CD4-positive, alpha-beta T cell (primary cell): ENCODE data around the gene MRPS12. TPM values are rescaled to one million over a fixed set of nuclear protein-coding genes. Genes with fewer than 3 reads are reported as not detected.

Experiments used
- ATAC-seq: fragments of 200-7000 bp; cut with Tn5 transposase; one replicate; pipeline ENCODE4 v1.10.0; 2022; ENCODE audit warnings: mild to moderate bottlenecking; ENCODE audit not compliant: poor library complexity
- CTCF ChIA-PET: fragments of 350-600 bp; sonication (Branson Sonifier 250); formaldehyde crosslinking; loops from one replicate; lab custom pipeline; 2021; ENCODE audit warnings: antibody characterized with exemption, inconsistent platforms; lab: Charles Lee
- POLR2A ChIA-PET: fragments of 350-600 bp; sonication (Branson Sonifier 250); formaldehyde crosslinking; loops from one replicate; lab custom pipeline; 2021; ENCODE audit warnings: antibody characterized with exemption, inconsistent platforms; lab: Charles Lee
- DNase-seq, 14 experiments: peaks; one replicate each; pipeline ENCODE4 v3.0.0-alpha.2; 2013 to 2020; ENCODE audit warnings: mixed read lengths in 2 of 14
- H3K27ac ChIP-seq, 2 donors: one replicate each; pipeline versions ENCODE4 v1.5.1 to v1.7.0; 2013; ENCODE audit warnings: low read length in 2 of 2, low read depth in 1 of 2, mild to moderate bottlenecking in 1 of 2
- H3K27me3 ChIP-seq, 2 experiments: 1 replicate in 1 of 2; 2 replicates in 1 of 2; pipeline versions ENCODE4 v1.6.1 to v1.7.0; 2013; ENCODE audit warnings: low read length in 2 of 2, control low read depth in 1 of 2, mild to moderate bottlenecking in 1 of 2, moderate library complexity in 1 of 2; ENCODE audit not compliant: insufficient read depth in 2 of 2, control insufficient read depth in 1 of 2
- H3K36me3 ChIP-seq: one replicate; pipeline ENCODE4 v1.6.1; 2013; ENCODE audit warnings: low read length, control low read depth; ENCODE audit not compliant: insufficient read depth
- H3K4me1 ChIP-seq: one replicate; pipeline ENCODE4 v1.6.1; 2013; ENCODE audit warnings: low read length, control low read depth; ENCODE audit not compliant: insufficient read depth
- H3K4me3 ChIP-seq: one replicate; pipeline ENCODE4 v1.5.1; 2013; ENCODE audit warnings: mild to moderate bottlenecking, low read length, moderate library complexity
- H3K9me3 ChIP-seq, 2 experiments: 1 replicate in 1 of 2; 2 replicates in 1 of 2; pipeline versions ENCODE4 v1.6.1 to v1.7.0; 2013; ENCODE audit warnings: low read length in 2 of 2, mild to moderate bottlenecking in 2 of 2, control low read depth in 1 of 2, moderate library complexity in 1 of 2; ENCODE audit not compliant: control insufficient read depth in 1 of 2, insufficient read depth in 1 of 2
- H3K27ac Mint-ChIP-seq: one replicate; pipeline ENCODE4 v1.8.0; 2020; ENCODE audit warnings: mixed read lengths
- H3K27me3 Mint-ChIP-seq: one replicate; pipeline ENCODE4 v1.8.0; 2021; ENCODE audit warnings: mixed read lengths
- H3K36me3 Mint-ChIP-seq: one replicate; pipeline ENCODE4 v1.8.0; 2021; ENCODE audit warnings: low read depth, mixed read lengths
- H3K4me1 Mint-ChIP-seq: one replicate; pipeline ENCODE4 v1.8.0; 2021; ENCODE audit warnings: low read depth, mixed read lengths
- H3K4me3 Mint-ChIP-seq: one replicate; pipeline ENCODE4 v1.8.0; 2020; ENCODE audit warnings: mild to moderate bottlenecking, mixed read lengths
- H3K9me3 Mint-ChIP-seq: one replicate; pipeline ENCODE4 v1.8.0; 2020; ENCODE audit warnings: mixed read lengths
- intact Hi-C, 2 experiments: fragments of 100-400 bp; cut with DNase I in 1 of 2; cut with micrococcal nuclease in 1 of 2; formaldehyde crosslinking; loops; one replicate each; pipeline versions ENCODE4 v1.15.1 to v1.9.0; 2023 to 2025; cut with DNase I, micrococcal nuclease
- total RNA-seq, 174 experiments: library from RNA in 2 of 174; stranded (reverse) in 2 of 174; gene quantifications; one replicate each; pipeline ENCODE4 v1.2.3 and lab custom pipeline; 2021 to 2026
- TF ChIP-seq, protein P1 (sequence below): fragments of 200-600 bp; IDR thresholded peaks from one replicate; pipeline ENCODE4 v1.8.0; 2022; ENCODE audit warnings: antibody characterized with exemption, mild to moderate bottlenecking

MRPS12 gene
- total RNA-seq, 2 experiments from 2014 or later, result 13.7 to 15.4 TPM

DNA sequence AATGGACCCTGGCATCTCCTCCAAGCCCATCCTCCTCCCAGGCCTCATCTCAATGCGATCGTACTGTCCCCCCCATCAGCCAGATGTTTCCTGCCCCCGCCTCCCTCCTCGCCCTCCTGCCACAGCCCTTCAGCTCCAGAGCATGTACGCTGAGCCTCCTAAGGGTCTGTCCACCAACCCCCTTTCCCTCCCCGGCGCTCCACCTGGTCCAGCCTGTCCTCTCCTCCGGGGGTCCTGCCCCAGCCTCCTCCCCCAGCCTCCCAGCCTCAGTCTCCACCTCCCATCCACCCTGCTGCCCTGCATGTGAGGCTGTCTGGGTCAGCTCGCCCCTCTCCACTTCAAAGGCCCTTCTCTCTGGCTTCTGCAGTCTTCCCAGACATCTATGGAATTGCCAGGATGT lies 35.8 kb upstream of the MRPS12 start:
- no peak overlapping the region for H3K4me3 Mint-ChIP-seq
- TF ChIP-seq, protein P1, sequence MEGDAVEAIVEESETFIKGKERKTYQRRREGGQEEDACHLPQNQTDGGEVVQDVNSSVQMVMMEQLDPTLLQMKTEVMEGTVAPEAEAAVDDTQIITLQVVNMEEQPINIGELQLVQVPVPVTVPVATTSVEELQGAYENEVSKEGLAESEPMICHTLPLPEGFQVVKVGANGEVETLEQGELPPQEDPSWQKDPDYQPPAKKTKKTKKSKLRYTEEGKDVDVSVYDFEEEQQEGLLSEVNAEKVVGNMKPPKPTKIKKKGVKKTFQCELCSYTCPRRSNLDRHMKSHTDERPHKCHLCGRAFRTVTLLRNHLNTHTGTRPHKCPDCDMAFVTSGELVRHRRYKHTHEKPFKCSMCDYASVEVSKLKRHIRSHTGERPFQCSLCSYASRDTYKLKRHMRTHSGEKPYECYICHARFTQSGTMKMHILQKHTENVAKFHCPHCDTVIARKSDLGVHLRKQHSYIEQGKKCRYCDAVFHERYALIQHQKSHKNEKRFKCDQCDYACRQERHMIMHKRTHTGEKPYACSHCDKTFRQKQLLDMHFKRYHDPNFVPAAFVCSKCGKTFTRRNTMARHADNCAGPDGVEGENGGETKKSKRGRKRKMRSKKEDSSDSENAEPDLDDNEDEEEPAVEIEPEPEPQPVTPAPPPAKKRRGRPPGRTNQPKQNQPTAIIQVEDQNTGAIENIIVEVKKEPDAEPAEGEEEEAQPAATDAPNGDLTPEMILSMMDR, result no peak
- H3K27me3 Mint-ChIP-seq, result no peaks in the 10 kb centered on the region
- H3K36me3 Mint-ChIP-seq, result peaks cover 15% of the 10 kb centered on the region
- no peak overlapping the region for H3K4me3 ChIP-seq
- no peak for DNase-seq
- peaks cover 25% of the 10 kb centered on the region for H3K4me1 Mint-ChIP-seq
- no peak overlapping the region for H3K27ac Mint-ChIP-seq
- H3K9me3 ChIP-seq, result no peaks in the 10 kb centered on the region
- H3K36me3 ChIP-seq, result peaks cover 20% of the 10 kb centered on the region
- H3K27me3 ChIP-seq, result no peaks in the 10 kb centered on the region
- intact Hi-C loops, result no loop called here
- no peaks in the 10 kb centered on the region for H3K9me3 Mint-ChIP-seq
- peaks cover 31% of the 10 kb centered on the region for H3K4me1 ChIP-seq
- CTCF ChIA-PET, result no interaction called here
- POLR2A ChIA-PET, result no interaction called here
- no peak overlapping the region for H3K27ac ChIP-seq
- no peak for ATAC-seq

DNA sequence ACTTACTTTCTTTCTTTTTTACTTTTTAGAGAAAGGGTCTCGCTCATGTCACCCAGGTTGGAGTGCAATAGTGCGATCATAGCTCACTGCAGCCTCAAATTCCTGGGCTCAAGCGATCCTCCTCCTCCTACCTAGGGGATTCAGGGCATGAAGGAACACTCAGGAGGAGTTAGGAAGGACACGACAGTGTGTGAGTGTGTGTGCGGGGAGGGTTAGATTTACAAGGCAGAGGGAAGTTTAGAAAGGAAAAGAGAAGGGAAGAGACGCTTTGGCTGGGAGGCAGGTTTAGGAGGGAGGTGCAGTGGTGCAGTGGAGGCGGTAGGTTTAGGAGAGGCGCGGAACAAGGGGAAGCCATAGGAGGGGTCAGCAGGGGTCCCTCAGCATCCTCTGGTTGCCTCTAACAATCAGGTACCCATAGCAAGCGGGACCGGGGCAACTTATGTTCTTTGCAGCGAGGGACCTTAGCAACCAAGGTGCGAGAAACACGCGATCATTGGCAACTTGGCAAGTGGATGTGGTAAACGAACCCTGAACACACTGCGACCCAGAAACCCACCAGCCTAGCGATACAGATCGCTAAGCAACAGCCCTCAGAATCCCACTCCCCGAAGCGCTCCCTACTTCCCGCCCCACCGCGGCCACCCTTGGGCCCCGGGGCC lies 31.8 kb upstream of the MRPS12 start:
- Mint-ChIP-seq H3K9me3 (no peaks in the 10 kb centered on the region), H3K4me3 (peak overlapping the region; percentile 93), H3K27ac (peak overlapping the region; percentile 89), H3K36me3 (peaks cover 20% of the 10 kb centered on the region), H3K27me3 (no peaks in the 10 kb centered on the region), H3K4me1 (peaks cover 41% of the 10 kb centered on the region)
- Histone ChIP-seq H3K36me3 (peaks cover under 1% of the 10 kb centered on the region), H3K9me3 (no peaks in the 10 kb centered on the region), H3K27ac (peak overlapping the region; percentile 95 to 99), H3K27me3 (no peaks in the 10 kb centered on the region), H3K4me3 (peak overlapping the region; percentile 97), H3K4me1 (peaks cover 49% of the 10 kb centered on the region)
- ATAC-seq, result no peak
- CTCF ChIA-PET, result interaction anchor here (1.3 to 2.9 kb wide), 2 partner anchors 29 to 31 kb away, joined by 5 to 46 read pairs; partner anchors contain the start of genes MRPS12 and SARS2
- DNase-seq, result no peak
- POLR2A ChIA-PET, result interaction anchor here (2.5 kb wide), 1 partner anchor 31 kb away, joined by 27 read pairs; the partner anchor contains the start of genes MRPS12 and SARS2
- TF ChIP-seq, protein P1, result no peak
- intact Hi-C loops, result loop anchor here (1.0 to 2.0 kb wide), 6 partner anchors 20 to 68 kb away; partner anchors contain the start of genes MRPS12 (in 2 of the 2), RINL (in 2 of the 2), SARS2 (in 2 of the 2) and ECH1 (in 1 of the 2)

DNA sequence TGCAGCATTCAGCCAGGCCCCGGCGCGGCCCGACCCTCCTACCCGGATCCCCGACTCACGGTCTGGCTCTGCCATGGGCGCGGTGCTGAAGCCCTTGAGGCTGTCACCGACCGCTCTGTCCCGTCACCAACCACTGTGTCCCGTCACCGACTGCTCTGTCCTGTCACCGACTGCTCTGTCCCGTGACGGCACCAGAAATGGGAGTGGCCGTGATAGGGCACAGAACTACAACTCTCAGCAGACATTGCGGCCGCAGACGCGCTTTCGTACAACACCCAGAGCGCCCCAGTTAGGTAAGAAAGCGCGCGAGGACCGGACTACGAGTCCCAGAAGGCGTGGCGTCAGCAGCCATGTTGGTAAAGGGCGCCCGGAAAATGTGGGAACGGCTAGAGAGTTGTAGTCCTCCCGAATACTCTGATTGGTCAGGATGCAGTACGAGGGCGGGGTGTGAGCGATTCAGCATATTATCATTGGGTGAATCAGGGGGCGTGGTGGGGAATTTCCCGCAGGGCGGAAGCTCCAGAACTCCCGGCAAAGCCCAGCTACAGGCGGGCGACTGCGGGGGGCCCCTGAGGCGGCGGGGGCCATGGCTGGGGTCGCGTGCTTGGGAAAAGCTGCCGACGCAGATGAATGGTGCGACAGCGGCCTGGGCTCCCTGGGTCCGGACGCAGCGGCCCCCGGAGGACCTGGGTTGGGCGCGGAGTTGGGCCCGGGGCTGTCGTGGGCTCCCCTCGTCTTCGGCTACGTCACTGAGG lies 31.1 kb upstream of the MRPS12 start, which contains the start of the genes NFKBIB and SIRT2:
TSS of gene NFKBIB (plus strand) at position 523 of the 755 bp plus-strand sequence. CDS start at position 587, 64 bp downstream.
TSS of gene SIRT2 (minus strand) at position 172 of the 755 bp plus-strand sequence. CDS start at position 75, 97 bp downstream.
- intact Hi-C loops, result loop anchor here (1.0 to 2.0 kb wide), 6 partner anchors 21 to 68 kb away; partner anchors contain the start of genes MRPS12 (in 2 of the 2), RINL (in 2 of the 2), SARS2 (in 2 of the 2) and ECH1 (in 1 of the 2)
- no peaks in the 10 kb centered on the region for H3K27me3 Mint-ChIP-seq
- H3K27ac Mint-ChIP-seq, result peak within 1 kb of the TSS; percentile 89
- peaks cover 27% of the 10 kb centered on the region for H3K36me3 Mint-ChIP-seq
- POLR2A ChIA-PET, result interaction anchor here (0.6 to 2.5 kb wide), 20 partner anchors 20 to 564 kb away, joined by 3 to 27 read pairs (median 4); partner anchors contain the start of genes ACTN4, CATSPERG, ECH1 and EIF3K
- Histone ChIP-seq H3K27me3 (no peaks in the 10 kb centered on the region), H3K4me3 (peak within 1 kb of the TSS; percentile 97), H3K9me3 (no peaks in the 10 kb centered on the region), H3K36me3 (peaks cover 6% of the 10 kb centered on the region), H3K27ac (peak within 1 kb of the TSS; percentile 97 to 99), H3K4me1 (peaks cover 49% of the 10 kb centered on the region)
- peak within 1 kb of the TSS; percentile 93 for H3K4me3 Mint-ChIP-seq
- peak; percentile 86 for ATAC-seq
- TF ChIP-seq, protein P1, result no peak
- CTCF ChIA-PET, result interaction anchor here (1.0 to 2.9 kb wide), 7 partner anchors 12 to 997 kb away, joined by 3 to 46 read pairs (median 5); partner anchors contain the start of genes FAM98C, MRPS12, PSMD8 and SARS2
- peaks cover 47% of the 10 kb centered on the region for H3K4me1 Mint-ChIP-seq
- H3K9me3 Mint-ChIP-seq, result no peaks in the 10 kb centered on the region
- peak; percentile 97 to 100 (median 99) for DNase-seq
